H7 (cell line): ENCODE data around the gene HINFP. TPM values are rescaled to one million over a fixed set of nuclear protein-coding genes. Genes with fewer than 3 reads are reported as not detected.

ENCODE experiments used
- DNase-seq: peaks from one replicate; pipeline ENCODE4 v3.0.0; 2012
- H3K27me3 ChIP-seq: 2 replicates; pipeline ENCODE4 v1.6.0; 2011; ENCODE audit warnings: mild to moderate bottlenecking, low read length; ENCODE audit not compliant: control insufficient read depth, insufficient read depth
- H3K36me3 ChIP-seq: replicated peaks from 2 replicates; pipeline ENCODE4 v1.5.1; 2011; ENCODE audit warnings: low read length; ENCODE audit not compliant: control insufficient read depth, insufficient read depth
- H3K4me3 ChIP-seq: 2 replicates; pipeline ENCODE4 v1.5.1; 2011; ENCODE audit warnings: low read depth, mild to moderate bottlenecking, control low read depth, low read length, moderate library complexity; ENCODE audit not compliant: insufficient read depth
- total RNA-seq: library from RNA; depleted of rRNA; stranded (reverse); fragments of >200 nt; shearing (Covaris generic); gene quantifications from 2 replicates; pipeline ENCODE4 v1.2.3, GENCODE V29; 2014; rRNA removed

HINFP gene, protein sequence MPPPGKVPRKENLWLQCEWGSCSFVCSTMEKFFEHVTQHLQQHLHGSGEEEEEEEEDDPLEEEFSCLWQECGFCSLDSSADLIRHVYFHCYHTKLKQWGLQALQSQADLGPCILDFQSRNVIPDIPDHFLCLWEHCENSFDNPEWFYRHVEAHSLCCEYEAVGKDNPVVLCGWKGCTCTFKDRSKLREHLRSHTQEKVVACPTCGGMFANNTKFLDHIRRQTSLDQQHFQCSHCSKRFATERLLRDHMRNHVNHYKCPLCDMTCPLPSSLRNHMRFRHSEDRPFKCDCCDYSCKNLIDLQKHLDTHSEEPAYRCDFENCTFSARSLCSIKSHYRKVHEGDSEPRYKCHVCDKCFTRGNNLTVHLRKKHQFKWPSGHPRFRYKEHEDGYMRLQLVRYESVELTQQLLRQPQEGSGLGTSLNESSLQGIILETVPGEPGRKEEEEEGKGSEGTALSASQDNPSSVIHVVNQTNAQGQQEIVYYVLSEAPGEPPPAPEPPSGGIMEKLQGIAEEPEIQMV
- 21.2 and 33.2 TPM in 2 replicates for total RNA-seq

DNA sequence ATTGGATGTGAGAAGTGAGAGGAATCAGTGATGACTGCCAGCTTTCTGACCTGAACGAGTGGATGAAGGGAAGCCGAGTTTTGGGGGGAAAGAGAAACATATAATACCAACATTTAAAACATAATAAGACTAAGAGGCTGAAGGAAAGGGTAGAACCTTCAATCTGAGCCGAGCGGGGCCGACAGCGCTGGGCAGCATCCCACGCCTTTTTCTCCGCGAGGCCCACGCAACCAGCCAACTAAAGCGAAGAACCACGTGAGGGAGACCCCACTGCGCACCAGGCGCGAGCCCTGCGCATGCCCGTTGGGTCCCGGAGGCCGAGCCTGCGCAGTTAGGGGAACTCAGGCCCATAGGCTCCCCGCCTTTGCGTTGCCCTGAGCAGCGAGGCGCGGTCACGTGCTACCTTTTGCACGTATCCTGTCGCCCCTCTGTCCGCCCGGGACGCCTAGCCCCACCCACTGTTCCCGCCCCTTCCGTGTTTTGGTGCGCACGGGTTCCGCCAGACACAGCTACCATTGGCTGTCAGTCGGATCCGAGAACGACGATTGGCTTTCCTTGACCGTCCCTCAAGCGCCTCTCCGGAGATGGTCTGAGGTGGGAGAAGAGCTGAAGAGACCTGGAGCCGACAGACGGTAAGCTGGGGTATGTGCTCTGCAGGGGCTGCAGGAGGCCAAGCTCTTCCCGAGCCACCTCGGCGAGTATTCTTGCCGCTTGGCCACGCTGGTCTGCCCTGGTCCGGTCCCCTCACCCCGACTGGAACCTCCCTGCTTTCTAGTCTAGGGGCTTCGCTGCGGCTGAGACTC, at the start of gene HINFP:
Gene HINFP (plus strand): TSS at position 573 of the 803 bp plus-strand sequence. CDS start 5,365 bp downstream, outside the sequence.
- DNase-seq = peak; percentile 99
- peak within 1 kb of the TSS; percentile 91 for H3K4me3 ChIP-seq
- H3K36me3 ChIP-seq = peaks cover 1% of the 10 kb centered on the region
- no peaks in the 10 kb centered on the region for H3K27me3 ChIP-seq

DNA sequence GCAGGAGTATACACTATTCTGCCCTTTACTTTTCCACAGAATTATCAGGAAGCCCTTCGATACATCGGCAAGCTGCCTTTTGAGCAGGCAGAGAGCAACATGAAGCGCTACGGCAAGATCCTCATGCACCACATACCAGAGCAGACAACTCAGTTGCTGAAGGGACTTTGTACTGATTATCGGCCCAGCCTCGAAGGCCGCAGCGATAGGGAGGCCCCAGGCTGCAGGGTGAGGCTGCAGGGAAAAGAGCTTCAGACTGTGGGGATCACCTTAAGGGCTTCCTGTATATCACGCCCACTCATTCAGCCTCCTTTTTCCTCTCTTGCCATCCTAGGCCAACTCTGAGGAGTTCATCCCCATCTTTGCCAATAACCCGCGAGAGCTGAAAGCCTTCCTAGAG, 43.5 kb upstream of the HINFP start:
- H3K36me3 ChIP-seq = peaks cover 22% of the 10 kb centered on the region
- no peak for DNase-seq
- H3K27me3 ChIP-seq = no peaks in the 10 kb centered on the region
- no peak overlapping the region for H3K4me3 ChIP-seq

DNA sequence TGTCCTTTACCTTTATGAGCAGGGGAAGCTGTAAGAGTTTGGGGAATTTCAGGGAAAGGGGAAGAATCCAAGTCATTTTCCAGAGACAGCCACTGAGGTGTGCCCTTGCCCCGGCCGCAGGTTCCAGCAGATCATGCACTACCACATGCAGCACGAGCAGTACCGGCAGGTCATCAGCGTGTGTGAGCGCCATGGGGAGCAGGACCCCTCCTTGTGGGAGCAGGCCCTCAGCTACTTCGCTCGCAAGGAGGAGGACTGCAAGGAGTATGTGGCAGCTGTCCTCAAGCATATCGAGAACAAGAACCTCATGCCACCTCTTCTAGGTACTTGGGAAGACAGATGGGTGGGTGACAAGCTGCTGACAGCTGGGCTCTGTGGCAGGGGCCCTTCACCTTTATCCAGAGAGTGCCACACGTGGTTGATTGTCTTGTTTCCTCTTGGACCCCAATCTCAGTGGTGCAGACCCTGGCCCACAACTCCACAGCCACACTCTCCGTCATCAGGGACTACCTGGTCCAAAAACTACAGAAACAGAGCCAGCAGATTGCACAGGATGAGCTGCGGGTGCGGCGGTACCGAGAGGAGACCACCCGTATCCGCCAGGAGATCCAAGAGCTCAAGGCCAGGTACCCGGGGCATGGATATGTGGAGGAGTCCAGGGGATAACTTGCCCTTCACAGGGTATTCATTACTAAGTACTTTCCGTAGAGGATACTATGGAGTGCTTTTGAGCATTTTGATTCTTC, 42.5 kb upstream of the HINFP start:
- peaks cover 18% of the 10 kb centered on the region for H3K36me3 ChIP-seq
- no peak for DNase-seq
- no peak overlapping the region for H3K4me3 ChIP-seq
- no peaks in the 10 kb centered on the region for H3K27me3 ChIP-seq

DNA sequence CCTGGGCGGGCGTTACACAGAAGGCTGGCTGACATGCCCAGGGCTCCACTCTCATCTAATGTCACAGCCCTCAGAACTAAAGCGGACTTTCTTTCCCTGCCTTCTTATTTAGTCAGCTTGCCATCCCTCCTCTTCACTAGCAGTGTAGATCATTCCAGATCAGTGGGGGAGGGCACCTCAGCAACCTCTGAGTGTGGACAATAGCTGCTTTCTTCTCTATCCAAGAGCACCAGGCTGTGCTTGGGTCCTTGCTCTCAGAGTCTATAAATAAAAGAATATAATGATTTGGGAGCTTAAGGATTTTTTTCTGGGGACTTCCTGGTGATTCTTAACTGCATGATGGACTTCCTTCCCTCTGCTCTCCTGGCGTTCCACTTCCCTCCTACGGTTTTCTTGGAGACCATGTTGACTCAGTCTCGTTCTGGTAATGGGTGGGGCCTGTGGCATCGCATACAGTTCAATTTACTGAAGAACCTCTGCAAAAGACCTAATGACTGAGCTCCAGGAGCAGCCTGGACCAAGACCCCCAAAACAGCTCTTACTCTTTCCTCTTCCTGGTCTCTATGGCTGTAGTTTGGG, 39.6 kb upstream of the HINFP start:
- Histone ChIP-seq H3K27me3 (no peaks in the 10 kb centered on the region), H3K4me3 (no peak overlapping the region), H3K36me3 (peaks cover 17% of the 10 kb centered on the region)
- DNase-seq = no peak

DNA sequence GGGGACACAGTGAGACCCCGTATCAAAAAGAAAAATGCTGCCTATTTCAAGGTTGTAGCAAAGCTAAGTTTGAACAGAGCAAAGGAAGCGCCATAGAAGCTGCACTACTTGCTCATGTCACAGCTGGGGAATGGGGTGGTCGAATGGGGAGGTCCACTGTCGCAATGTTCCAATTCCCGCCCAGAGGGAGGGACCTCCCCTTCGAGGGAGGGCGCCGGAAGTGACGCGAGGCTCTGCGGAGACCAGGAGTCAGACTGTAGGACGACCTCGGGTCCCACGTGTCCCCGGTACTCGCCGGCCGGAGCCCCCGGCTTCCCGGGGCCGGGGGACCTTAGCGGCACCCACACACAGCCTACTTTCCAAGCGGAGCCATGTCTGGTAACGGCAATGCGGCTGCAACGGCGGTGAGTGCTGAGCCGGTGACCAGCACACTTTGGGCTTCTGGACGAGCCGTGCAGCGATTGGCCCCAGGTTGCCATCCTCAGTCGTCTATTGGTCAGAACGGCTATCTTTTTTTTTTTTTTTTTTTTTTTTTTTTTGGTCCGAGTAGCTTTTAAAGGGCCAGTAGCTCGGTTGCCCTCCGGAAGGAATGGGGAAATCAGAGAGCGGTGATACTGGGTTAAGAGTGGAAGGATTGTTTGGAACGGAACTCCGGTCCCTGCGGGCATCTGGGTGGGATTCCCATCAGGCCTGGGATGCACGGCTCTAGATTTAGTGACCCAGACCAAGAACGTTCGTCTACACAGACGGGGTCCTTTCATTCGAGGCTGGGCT, 36.5 kb upstream of the HINFP start, which contains the start of gene HMBS:
Gene HMBS (plus strand): TSS at position 219 of the 774 bp plus-strand sequence. CDS start 153 bp downstream, at position 372.
- DNase-seq = peak; percentile 96
- H3K36me3 ChIP-seq = peaks cover 3% of the 10 kb centered on the region
- peak within 1 kb of the TSS; percentile 94 for H3K4me3 ChIP-seq
- no peaks in the 10 kb centered on the region for H3K27me3 ChIP-seq

DNA sequence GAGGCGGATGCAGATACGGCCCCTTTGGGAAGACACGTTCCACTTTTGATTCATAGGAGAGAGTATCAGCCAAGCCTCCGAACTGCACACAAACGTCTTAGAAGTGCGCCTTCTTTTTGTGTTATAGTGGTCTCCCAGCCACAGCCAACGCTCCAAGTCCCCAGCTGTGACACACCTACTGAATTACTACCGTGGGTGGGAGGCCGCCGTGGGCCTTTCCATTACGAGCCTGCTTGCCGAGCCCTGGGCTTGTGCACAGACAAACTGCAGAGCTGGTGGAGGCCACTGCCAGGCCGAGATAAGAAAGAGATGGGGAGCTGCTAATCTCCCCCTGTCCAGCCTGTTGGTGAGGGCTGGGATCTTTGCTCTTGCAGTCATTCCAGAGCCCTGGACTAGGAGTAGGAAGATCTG, 35.9 kb upstream of the HINFP start:
- Histone ChIP-seq H3K36me3 (peaks cover 3% of the 10 kb centered on the region), H3K4me3 (peak overlapping the region; percentile 94), H3K27me3 (no peaks in the 10 kb centered on the region)
- no peak for DNase-seq

DNA sequence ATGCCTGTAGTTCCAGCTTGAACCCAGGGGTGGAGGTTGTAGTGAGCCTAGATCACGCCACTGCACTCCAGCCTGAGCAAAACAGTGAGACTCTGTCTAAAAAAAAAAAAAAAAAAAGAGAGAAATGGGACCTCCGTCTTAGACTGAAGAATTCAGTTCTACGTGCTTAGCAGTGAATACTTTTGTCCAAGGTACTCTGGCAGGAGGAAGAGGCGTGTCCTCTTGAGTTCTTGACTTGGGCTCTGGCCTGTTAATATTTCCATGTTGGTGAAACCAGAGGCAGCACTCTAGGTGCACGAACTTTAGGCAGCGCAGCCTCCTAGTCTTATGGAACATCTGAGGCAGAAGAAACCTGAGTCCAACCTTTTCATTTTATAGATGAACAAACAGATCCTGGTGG, 34.3 kb upstream of the HINFP start:
- H3K36me3 ChIP-seq = peaks cover 5% of the 10 kb centered on the region
- no peak for DNase-seq
- H3K4me3 ChIP-seq = no peak overlapping the region
- H3K27me3 ChIP-seq = no peaks in the 10 kb centered on the region

DNA sequence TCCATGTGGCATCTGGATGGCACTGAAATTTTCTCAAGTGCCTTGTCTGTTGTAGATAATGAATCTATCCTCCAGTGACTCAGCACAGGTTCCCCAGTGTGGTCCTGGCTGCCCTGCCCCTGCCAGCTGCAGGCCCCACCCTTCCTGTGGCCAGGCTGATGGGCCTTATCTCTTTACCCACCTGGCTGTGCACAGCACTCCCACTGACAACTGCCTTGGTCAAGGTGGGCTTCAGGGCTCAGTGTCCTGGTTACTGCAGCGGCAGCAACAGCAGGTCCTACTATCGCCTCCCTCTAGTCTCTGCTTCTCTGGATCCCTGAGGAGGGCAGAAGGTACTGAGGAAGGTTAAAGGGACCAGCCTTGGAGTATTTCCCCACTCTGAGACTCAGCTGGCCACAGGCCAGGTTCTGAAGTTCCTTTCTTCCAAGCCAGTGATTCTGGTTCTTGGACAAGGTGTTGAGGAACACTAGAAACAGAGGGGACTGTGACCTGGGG, 33.6 kb upstream of the HINFP start:
- Histone ChIP-seq H3K27me3 (no peaks in the 10 kb centered on the region), H3K36me3 (peaks cover 8% of the 10 kb centered on the region), H3K4me3 (no peak overlapping the region)
- no peak for DNase-seq

DNA sequence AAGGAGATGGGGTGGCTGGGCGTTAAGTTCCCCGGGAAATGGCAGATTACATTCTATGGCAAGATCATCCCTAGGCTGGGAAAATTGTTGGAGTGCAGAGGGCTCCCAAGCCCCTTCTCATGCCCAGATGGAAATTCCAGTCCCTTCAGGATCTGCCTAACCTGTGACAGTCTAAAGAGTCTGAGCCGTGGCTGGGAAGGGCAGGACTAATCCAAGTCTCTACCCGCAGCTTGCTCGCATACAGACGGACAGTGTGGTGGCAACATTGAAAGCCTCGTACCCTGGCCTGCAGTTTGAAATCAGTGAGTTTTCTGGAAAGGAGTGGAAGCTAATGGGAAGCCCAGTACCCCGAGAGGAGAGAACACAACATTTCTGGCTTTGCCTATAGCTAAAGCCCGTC, 33.0 kb upstream of the HINFP start:
- H3K36me3 ChIP-seq = peaks cover 13% of the 10 kb centered on the region
- H3K27me3 ChIP-seq = no peaks in the 10 kb centered on the region
- no peak for DNase-seq
- H3K4me3 ChIP-seq = no peak overlapping the region

DNA sequence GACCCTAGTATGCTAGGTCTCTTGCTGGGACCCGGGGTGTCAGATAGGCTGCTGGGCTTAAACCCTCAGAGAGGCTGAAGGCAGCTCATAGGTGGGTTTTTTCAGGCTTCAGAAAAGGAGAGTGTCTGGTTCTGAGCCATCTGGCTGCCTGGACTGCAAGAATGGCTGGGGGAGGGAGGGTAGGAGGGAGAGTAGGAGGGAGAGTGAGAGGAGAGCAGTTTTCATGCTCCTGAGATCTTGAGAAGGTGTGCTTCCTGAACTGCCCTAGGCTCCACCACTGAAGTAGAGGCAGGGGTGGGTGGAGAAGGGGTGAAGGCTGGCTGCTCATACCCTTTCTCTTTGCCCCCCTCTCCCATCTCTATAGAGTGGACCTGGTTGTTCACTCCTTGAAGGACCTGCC, 32.1 kb upstream of the HINFP start:
- no peaks in the 10 kb centered on the region for H3K27me3 ChIP-seq
- DNase-seq = no peak
- no peak overlapping the region for H3K4me3 ChIP-seq
- H3K36me3 ChIP-seq = peaks cover 13% of the 10 kb centered on the region

DNA sequence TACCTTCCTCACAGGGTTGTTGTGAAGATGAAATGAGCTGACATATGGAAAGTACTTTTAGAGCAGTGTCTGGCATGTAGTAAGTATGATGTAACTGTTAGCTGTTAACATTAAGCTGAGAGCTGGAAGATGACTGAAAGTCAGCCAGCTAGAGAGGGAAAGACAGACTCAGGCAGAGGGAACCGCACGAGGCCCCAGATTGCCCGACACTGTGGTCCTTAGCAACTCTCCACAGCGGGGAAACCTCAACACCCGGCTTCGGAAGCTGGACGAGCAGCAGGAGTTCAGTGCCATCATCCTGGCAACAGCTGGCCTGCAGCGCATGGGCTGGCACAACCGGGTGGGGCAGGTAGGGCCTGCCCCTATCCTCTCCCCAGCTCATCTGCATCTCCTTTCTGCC, 30.2 kb upstream of the HINFP start:
- H3K27me3 ChIP-seq = no peaks in the 10 kb centered on the region
- no peak overlapping the region for H3K4me3 ChIP-seq
- no peak for DNase-seq
- peaks cover 13% of the 10 kb centered on the region for H3K36me3 ChIP-seq

DNA sequence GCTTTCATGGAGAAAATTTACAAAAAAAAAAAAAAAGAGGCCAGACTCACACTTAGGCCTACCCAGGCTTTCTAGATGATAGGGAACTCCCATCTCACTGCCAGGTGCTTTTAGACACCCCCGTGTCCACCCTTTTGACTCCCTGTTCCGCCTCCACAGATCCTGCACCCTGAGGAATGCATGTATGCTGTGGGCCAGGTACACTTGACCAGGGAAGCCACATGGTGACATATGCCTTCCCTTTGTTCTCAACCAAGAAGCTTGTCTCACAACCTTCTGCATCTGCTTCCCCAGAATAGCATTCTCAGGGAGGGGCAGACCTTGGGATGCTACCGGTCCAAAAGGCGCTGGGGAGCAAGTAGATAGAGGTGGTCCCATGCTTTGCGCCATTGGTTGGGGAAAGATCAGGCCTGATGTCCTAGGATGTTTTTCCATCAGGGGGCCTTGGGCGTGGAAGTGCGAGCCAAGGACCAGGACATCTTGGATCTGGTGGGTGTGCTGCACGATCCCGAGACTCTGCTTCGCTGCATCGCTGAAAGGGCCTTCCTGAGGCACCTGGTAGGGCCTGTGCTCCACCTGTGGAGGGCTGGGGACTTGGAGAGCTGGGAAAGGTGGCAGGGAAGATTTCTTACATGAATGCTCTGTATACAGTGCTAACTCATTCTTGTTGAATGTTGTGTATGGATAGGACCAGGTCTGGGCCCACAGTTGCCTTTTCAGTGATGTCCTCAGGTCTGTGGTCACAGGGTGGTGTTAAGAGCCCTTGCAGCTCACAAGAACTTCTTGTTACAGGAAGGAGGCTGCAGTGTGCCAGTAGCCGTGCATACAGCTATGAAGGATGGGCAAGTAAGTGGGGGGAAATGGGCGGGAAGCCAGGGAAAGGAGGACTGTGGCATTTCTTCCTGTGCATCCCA, 29.2 kb upstream of the HINFP start:
- DNase-seq = no peak
- peaks cover 19% of the 10 kb centered on the region for H3K36me3 ChIP-seq
- H3K27me3 ChIP-seq = no peaks in the 10 kb centered on the region
- peak overlapping the region; percentile 98 for H3K4me3 ChIP-seq
